Memory B cell (primary cell): ENCODE results near the gene SERPINC1.

ENCODE experiments used
- ATAC-seq: fragments of 150-1000 bp; cut with Tn5 transposase; 2 replicates; pipeline ENCODE4 v1.10.0; 2021; ENCODE audit warnings: low read depth, mild to moderate bottlenecking, moderate library complexity
- DNase-seq, 2 donors: peaks; one replicate each; pipeline ENCODE4 v3.0.0; 2022; ENCODE audit warnings: low spot score in 2 of 2
- H3K27ac Mint-ChIP-seq: one replicate; pipeline ENCODE4 v1.8.0; 2022; ENCODE audit warnings: mild to moderate bottlenecking, moderate library complexity, mixed read lengths
- H3K27me3 Mint-ChIP-seq: one replicate; pipeline ENCODE4 v1.8.0; 2022; ENCODE audit warnings: mixed read lengths
- H3K36me3 Mint-ChIP-seq: one replicate; pipeline ENCODE4 v1.8.0; 2022; ENCODE audit warnings: mild to moderate bottlenecking, mixed read lengths
- H3K4me1 Mint-ChIP-seq: one replicate; pipeline ENCODE4 v1.8.0; 2022; ENCODE audit warnings: mixed read lengths
- H3K4me3 Mint-ChIP-seq: one replicate; pipeline ENCODE4 v1.8.0; 2022; ENCODE audit warnings: mild to moderate bottlenecking, moderate library complexity, mixed read lengths
- H3K9me3 Mint-ChIP-seq: one replicate; pipeline ENCODE4 v1.8.0; 2022; ENCODE audit warnings: mixed read lengths

Gene SERPINC1

GRCh38 chr1:173878251-173878650 lies 38.9 kb downstream of the SERPINC1 start:
- Mint-ChIP-seq H3K4me3 (no peak overlapping the region), H3K27me3 (no peaks in the 10 kb centered on the region), H3K36me3 (peaks cover 30% of the 10 kb centered on the region), H3K4me1 (peaks cover 4% of the 10 kb centered on the region), H3K27ac (peak overlapping the region; percentile 63), H3K9me3 (no peaks in the 10 kb centered on the region)
- DNase-seq: no peak
- no peak for ATAC-seq

GRCh38 chr1:173876732-173877131 lies 40.4 kb downstream of the SERPINC1 start:
- Mint-ChIP-seq H3K36me3 (peaks cover 32% of the 10 kb centered on the region), H3K27ac (no peak overlapping the region), H3K4me3 (no peak overlapping the region), H3K9me3 (no peaks in the 10 kb centered on the region), H3K27me3 (no peaks in the 10 kb centered on the region), H3K4me1 (peaks cover 4% of the 10 kb centered on the region)
- ATAC-seq (no peak), DNase-seq (no peak)

- Mint-ChIP-seq H3K27me3 (no peaks in the 10 kb centered on the region), H3K36me3 (peaks cover 23% of the 10 kb centered on the region), H3K4me3 (no peak overlapping the region), H3K4me1 (peaks cover 23% of the 10 kb centered on the region), H3K27ac (no peak overlapping the region), H3K9me3 (no peaks in the 10 kb centered on the region)
- DNase-seq (no peak), ATAC-seq (no peak)
Observed at GRCh38 chr1:173871500-173871899, 45.6 kb downstream of the SERPINC1 start.

GRCh38 chr1:173871091-173871490 lies 46.0 kb downstream of the SERPINC1 start:
- ATAC-seq (no peak), DNase-seq (no peak)
- Mint-ChIP-seq H3K36me3 (peaks cover 24% of the 10 kb centered on the region), H3K4me3 (no peak overlapping the region), H3K4me1 (peaks cover 27% of the 10 kb centered on the region), H3K9me3 (no peaks in the 10 kb centered on the region), H3K27ac (peak overlapping the region; percentile 67), H3K27me3 (no peaks in the 10 kb centered on the region)

GRCh38 chr1:173870252-173871075 lies 46.7 kb downstream of the SERPINC1 start:
- Mint-ChIP-seq H3K9me3 (no peaks in the 10 kb centered on the region), H3K4me1 (peaks cover 33% of the 10 kb centered on the region), H3K4me3 (no peak overlapping the region), H3K27me3 (no peaks in the 10 kb centered on the region), H3K27ac (peak overlapping the region; percentile 67), H3K36me3 (peaks cover 27% of the 10 kb centered on the region)
- ATAC-seq (no peak), DNase-seq (no peak)

- peaks cover 47% of the 10 kb centered on the region for H3K4me1 Mint-ChIP-seq
- H3K36me3 Mint-ChIP-seq: peaks cover 37% of the 10 kb centered on the region
- no peaks in the 10 kb centered on the region for H3K27me3 Mint-ChIP-seq
- H3K4me3 Mint-ChIP-seq: peak overlapping the region; percentile 93
- peak overlapping the region; percentile 92 for H3K27ac Mint-ChIP-seq
- no peaks in the 10 kb centered on the region for H3K9me3 Mint-ChIP-seq
- no peak for ATAC-seq
- DNase-seq: no peak
Observed at GRCh38 chr1:173869021-173869359, 48.1 kb downstream of the SERPINC1 start.

GRCh38 chr1:173868266-173869020 lies 48.7 kb downstream of the SERPINC1 start, which contains the start of gene ZBTB37:
ZBTB37 (plus strand) TSS chr1:173868380; CDS start chr1:173870226, 1,846 bp downstream.
- ATAC-seq: peak; percentile 52
- peaks cover 41% of the 10 kb centered on the region for H3K36me3 Mint-ChIP-seq

GRCh38 chr1:173867753-173868265 lies 49.3 kb downstream of the SERPINC1 start, which contains the start of gene GAS5:
GAS5 (minus strand) TSS chr1:173867989.
- Mint-ChIP-seq H3K27ac (peak within 1 kb of the TSS; percentile 92), H3K27me3 (no peaks in the 10 kb centered on the region), H3K4me1 (peaks cover 49% of the 10 kb centered on the region), H3K4me3 (peak within 1 kb of the TSS; percentile 93), H3K9me3 (no peaks in the 10 kb centered on the region), H3K36me3 (peaks cover 40% of the 10 kb centered on the region)
- DNase-seq (peak; percentile 89 to 96), ATAC-seq (peak; percentile 72)

More at GRCh38 chr1:173868266-173869020, 48.7 kb downstream of the SERPINC1 start, which contains the start of gene ZBTB37:
- Mint-ChIP-seq H3K9me3 (no peaks in the 10 kb centered on the region), H3K4me3 (peak within 1 kb of the TSS; percentile 93), H3K27ac (peak within 1 kb of the TSS; percentile 92), H3K4me1 (peaks cover 47% of the 10 kb centered on the region), H3K27me3 (no peaks in the 10 kb centered on the region)
- DNase-seq: peak; percentile 75

GRCh38 chr1:173867141-173867752 lies 49.9 kb downstream of the SERPINC1 start:
- no peaks in the 10 kb centered on the region for H3K9me3 Mint-ChIP-seq
- H3K27ac Mint-ChIP-seq: peak overlapping the region; percentile 92
- peak overlapping the region; percentile 93 for H3K4me3 Mint-ChIP-seq
- ATAC-seq: no peak
- H3K4me1 Mint-ChIP-seq: peaks cover 48% of the 10 kb centered on the region
- DNase-seq: no peak
- H3K36me3 Mint-ChIP-seq: peaks cover 40% of the 10 kb centered on the region
- no peaks in the 10 kb centered on the region for H3K27me3 Mint-ChIP-seq

GRCh38 chr1:173866413-173867115 lies 50.6 kb downstream of the SERPINC1 start:
- H3K4me3 Mint-ChIP-seq: peak overlapping the region; percentile 93
- ATAC-seq (no peak), DNase-seq (no peak)
- H3K9me3 Mint-ChIP-seq: no peaks in the 10 kb centered on the region
- no peaks in the 10 kb centered on the region for H3K27me3 Mint-ChIP-seq
- peaks cover 47% of the 10 kb centered on the region for H3K4me1 Mint-ChIP-seq
- H3K36me3 Mint-ChIP-seq: peaks cover 43% of the 10 kb centered on the region
- peak overlapping the region; percentile 92 for H3K27ac Mint-ChIP-seq

GRCh38 chr1:173865468-173866164 lies 51.5 kb downstream of the SERPINC1 start:
- H3K27me3 Mint-ChIP-seq: no peaks in the 10 kb centered on the region
- H3K4me1 Mint-ChIP-seq: peaks cover 43% of the 10 kb centered on the region
- H3K27ac Mint-ChIP-seq: peak overlapping the region; percentile 92
- peak overlapping the region; percentile 93 for H3K4me3 Mint-ChIP-seq
- no peak for ATAC-seq
- H3K36me3 Mint-ChIP-seq: peaks cover 39% of the 10 kb centered on the region
- DNase-seq: no peak
- H3K9me3 Mint-ChIP-seq: no peaks in the 10 kb centered on the region

- H3K36me3 Mint-ChIP-seq: peaks cover 35% of the 10 kb centered on the region
- peak overlapping the region; percentile 92 for H3K27ac Mint-ChIP-seq
- H3K4me1 Mint-ChIP-seq: peaks cover 37% of the 10 kb centered on the region
- H3K4me3 Mint-ChIP-seq: peak overlapping the region; percentile 93
- no peaks in the 10 kb centered on the region for H3K27me3 Mint-ChIP-seq
- DNase-seq (no peak), ATAC-seq (no peak)
- H3K9me3 Mint-ChIP-seq: no peaks in the 10 kb centered on the region
Observed at GRCh38 chr1:173864179-173864867, 52.8 kb downstream of the SERPINC1 start.
